ENCODE results near the gene RBPJL.
A peak's percentile ranks its signal among the peaks of the same experiment; 100 is the strongest.

RBPJL gene

GRCh38 chr20:45361793-45362192 is 55.2 kb downstream of the RBPJL start:
- DNase-seq (ENCODE audit: low read depth, low spot score), result no peak

- DNase-seq (ENCODE audit: low read depth, low spot score), result peak; percentile 98
Observed at GRCh38 chr20:45362804-45363610, 56.4 kb downstream of the RBPJL start, which contains the start of gene SYS1. Gene SYS1 (plus strand): TSS chr20:45363156. CDS start chr20:45363532, 376 bp downstream.

- no peak for DNase-seq (ENCODE audit: low read depth, low spot score)
Observed at GRCh38 chr20:45363611-45364492, 57.2 kb downstream of the RBPJL start.

GRCh38 chr20:45365444-45365970 is 58.9 kb downstream of the RBPJL start:
- no peak for DNase-seq (ENCODE audit: low read depth, low spot score)

- DNase-seq (ENCODE audit: low read depth, low spot score), result no peak
Observed at GRCh38 chr20:45366192-45366591, 59.6 kb downstream of the RBPJL start.

- DNase-seq (ENCODE audit: low read depth, low spot score), result no peak
Observed at GRCh38 chr20:45366631-45367030, 60.0 kb downstream of the RBPJL start.

- no peak for DNase-seq (ENCODE audit: low read depth, low spot score)
Observed at GRCh38 chr20:45367126-45367525, 60.5 kb downstream of the RBPJL start.
